Stimulated activated CD8-positive, alpha-beta memory T cell treated with anti-CD3 and anti-CD28 coated beads, Interleukin-15, amount 100 ng/mL, for 1 hour (primary cell): Measurements from ENCODE around the gene ERBIN.
"Not testable (repeated sequence)": the region's sequence is repeated elsewhere in the genome, so short reads cannot be mapped to it uniquely, and the experiment has no call there.

Experiments used
- DNase-seq: peaks from one replicate; pipeline ENCODE4 v3.0.0-alpha.2; 2020; ENCODE audit warnings: low read depth

The ERBIN gene

GRCh38 chr5:65957703-65958102, 31.3 kb downstream of the ERBIN start:
- not testable (repeated sequence) for DNase-seq

- DNase-seq: no peak
Observed at GRCh38 chr5:65961633-65962032, 35.3 kb downstream of the ERBIN start.

DNA sequence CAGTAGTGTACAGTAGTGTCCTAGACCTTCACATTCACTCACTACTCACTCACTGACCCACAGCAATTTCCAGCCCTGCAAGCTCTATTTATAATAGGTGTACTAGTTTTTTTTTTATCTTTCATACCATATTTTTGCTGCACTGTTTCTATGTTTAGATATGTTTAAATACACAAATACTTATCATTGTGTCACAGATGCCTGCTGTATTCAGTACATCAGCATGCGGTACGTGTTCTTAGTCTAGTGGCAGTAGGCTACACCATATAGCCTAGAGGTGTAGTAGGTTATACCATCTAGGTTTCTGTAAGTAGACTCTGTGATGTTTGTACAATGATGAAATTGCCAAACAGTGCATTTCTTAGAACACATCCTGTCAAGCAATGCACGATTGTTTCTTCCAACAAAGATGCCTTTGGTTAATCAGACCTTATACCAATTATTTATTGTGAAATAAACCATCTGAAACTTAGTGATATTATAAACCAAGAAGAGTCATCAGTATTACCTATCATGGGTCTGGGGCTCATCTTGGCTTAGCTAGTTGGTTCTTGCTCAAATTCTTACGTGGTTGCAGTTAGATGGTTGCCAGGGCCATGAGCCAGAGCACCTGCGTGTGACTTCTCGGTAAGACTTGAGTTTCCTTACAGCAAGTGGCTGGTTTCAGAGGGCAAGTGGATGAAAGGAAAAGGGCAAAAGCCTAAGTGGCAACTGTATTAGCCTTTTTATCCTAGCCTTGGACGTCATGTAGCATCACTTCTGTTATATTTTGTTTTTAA, 41.1 kb downstream of the ERBIN start:
- DNase-seq: no peak

- no peak for DNase-seq
Observed at GRCh38 chr5:65969539-65970393, 43.4 kb downstream of the ERBIN start.

DNA sequence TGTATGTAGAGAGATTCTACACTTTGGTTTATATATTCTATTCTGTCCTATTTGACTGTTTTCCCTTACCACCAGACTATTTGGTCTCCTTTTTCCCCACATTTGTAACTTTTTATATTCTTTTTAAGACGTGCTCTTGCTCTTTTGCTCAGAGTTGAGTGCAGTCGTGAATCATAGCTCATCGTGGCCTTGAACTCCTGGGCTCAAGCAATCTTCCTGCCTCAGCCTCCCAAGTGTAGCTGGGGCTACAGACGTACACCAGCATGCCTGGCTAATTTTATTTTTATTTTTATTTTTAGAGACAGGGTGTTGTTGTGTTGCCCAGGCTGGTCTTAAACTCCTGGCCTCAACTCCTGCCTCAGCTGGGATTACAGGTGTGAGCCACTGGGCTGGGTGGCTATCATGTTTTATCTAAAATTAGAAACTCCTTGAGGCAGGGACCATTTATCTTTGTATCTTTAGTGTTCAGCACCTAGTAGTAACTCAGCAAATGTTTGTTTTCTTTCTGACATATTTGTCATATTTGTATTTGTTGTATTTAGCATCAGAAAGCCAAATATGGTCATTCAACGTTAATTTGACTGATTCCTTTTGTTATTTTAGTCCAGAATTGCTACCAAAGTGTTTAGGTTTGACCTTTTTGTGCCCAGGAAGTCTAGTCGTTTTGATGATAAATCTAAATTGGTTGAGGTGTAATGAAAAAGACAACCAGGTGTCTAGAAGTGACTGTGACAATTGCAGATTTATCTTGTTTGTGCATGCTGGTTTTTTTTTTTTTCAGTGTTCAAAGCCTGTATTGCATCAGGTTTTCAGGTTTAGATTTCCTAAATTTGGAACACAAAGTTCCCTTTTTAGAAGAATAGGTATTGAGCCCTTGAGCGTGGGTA, 44.3 kb downstream of the ERBIN start:
- no peak for DNase-seq

- DNase-seq: no peak
Observed at GRCh38 chr5:65971643-65972042, 45.3 kb downstream of the ERBIN start.

DNA sequence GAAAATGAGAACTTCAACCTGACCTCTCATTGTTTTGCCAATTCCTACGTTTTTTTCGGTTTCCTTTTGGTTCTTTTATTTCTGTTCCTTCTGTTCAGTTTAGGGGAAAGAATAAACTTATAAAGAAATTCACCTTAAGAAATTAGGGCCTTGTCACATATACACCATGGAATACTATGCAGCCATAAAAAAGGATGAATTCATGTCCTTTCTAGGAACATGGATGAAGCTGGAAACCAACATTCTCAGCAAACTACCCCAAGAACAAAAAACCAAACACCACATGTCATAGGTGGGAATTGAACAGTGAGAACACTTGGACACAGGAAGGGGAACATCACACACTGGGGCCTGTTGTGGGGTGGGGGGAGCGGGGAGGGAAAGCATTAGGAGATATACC, 46.5 kb downstream of the ERBIN start:
- not testable (repeated sequence) for DNase-seq

- DNase-seq: no peak
Observed at GRCh38 chr5:65978251-65978650, 51.9 kb downstream of the ERBIN start.

GRCh38 chr5:65981548-65981947, 55.2 kb downstream of the ERBIN start:
- DNase-seq: no peak

DNA sequence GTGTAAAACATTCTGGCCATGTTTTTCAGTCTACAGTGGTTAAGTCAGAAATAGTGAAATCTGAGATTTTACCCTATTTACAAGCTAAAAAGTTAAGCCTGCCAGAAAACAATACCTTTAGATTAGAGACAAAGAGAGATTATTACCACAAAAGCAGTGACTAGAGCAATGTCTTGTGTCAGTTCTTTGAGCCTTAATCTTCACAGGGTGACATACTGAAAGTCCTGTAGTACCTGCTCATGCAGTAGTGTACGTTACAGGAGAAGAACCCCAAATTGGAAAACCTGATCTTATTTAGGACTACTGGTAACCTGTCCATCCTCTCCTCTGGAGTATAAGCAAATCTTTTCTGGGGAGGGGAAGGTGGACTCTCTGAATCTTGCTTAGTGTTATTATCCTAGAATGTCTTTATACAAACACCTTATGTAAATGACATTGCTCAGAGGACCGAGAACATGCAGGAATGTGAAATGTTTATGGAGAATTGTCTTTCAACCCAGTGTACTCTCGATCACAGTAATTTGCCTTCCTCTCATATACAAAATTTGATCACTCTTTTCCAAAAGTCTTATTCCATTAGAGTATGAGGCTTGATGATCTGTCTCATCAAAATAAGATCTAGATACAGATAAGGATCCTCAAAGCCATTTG, 55.7 kb downstream of the ERBIN start:
- DNase-seq: no peak

DNA sequence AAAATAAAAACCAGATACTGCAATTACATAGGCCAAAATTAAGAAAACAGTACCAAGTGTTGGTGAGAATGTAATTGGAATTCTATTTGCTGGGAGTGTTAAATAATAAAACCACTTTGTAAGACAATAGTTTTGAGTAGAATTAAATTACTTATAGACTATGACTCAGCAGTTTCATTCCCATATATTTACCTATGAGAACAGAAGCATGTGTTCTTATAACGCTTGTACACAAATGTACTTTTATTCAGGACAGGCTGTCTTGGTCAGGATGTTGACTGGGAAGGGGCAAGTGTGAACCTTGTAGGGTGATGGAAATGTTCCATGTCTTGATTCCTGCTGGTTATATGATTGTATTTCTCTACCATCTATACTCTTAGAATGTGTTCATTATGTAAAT, 56.3 kb downstream of the ERBIN start:
- no peak for DNase-seq

- DNase-seq: no peak
Observed at GRCh38 chr5:65984098-65984885, 57.9 kb downstream of the ERBIN start.

DNA sequence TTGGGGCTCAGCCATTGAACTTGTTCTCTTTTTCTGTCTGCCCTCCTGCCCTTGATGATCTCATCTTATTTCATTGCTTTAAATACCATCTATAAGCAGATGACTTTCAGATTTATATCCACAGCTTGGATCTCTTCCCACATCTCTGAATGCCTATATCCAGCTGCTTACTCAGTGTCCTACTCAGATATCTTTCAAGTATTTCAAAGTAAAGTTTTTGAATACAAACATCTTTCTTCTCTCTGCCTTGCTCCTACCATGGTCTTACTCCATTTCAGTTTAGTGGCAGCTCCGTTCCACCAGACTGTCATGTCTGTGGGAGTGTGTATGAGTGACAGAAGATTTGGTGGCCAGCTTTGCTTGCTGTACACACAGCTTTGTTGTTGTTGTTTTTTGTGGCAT, 59.7 kb downstream of the ERBIN start:
- no peak for DNase-seq

GRCh38 chr5:65986796-65987195, 60.4 kb downstream of the ERBIN start:
- no peak for DNase-seq

DNA sequence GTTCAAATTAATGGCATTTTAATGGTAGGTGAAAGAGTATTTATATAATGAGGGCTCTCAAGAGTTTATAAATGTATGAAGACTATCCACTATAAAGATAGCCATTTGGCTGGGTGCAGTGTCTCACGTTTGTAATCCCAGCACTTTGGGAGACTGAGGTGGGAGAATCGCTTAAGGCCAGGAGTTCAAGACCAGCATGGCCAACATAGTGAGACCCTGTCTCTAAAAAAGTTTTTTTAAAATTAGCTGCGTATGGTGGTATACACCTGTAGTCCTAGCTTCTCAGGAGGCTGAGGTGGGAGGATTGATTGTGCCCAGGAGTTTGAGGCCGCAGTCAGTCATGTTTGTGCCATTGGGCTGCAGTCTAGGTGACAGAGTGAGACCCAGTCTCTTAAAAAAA, 61.6 kb downstream of the ERBIN start:
- no peak for DNase-seq

GRCh38 chr5:65989158-65989557, 62.8 kb downstream of the ERBIN start:
- DNase-seq: no peak

DNA sequence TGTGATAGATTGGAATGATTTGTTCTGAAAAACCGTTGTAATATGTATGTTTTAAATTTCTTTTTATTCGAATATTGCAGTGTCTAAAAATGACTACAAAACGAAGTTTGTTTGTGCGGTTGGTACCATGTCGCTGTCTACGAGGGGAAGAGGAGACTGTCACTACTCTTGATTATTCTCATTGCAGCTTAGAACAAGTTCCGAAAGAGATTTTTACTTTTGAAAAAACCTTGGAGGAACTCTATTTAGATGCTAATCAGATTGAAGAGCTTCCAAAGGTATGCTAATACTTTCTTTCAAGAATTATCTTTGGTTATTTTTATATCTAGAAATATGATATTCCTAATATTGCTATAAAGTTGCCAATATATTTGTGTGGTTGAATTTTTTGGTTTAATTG, 66.3 kb downstream of the ERBIN start:
- DNase-seq: no peak

DNA sequence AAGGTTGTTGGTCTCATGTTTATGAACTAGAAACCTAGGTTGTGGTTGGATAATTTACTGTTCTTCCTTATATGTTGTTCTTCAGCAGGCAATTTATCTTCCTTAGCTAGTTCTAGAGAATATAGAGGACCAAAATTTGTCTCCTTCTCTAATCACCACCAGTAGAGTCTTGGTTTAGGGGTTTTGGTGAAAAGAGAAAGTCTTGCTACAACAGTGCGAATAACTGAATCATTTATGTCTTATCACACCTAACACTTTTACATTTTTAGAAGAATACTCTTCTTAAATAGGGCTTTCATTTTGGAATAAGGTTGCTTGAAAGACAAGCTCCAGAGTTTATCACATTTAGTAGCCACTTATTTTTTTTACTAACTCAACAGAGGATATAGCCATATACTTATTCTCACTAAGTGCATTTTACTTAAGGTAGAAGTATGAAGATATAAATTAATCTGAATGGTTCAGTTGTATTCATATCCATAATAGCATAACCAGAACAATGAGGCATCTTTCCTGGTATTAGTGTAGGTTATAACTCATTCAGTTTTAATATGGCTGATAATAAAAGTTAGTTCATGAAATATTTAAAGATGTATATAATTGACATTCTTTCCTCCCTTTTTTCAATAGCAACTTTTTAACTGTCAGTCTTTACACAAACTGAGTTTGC, 67.9 kb downstream of the ERBIN start:
- DNase-seq: no peak

DNA sequence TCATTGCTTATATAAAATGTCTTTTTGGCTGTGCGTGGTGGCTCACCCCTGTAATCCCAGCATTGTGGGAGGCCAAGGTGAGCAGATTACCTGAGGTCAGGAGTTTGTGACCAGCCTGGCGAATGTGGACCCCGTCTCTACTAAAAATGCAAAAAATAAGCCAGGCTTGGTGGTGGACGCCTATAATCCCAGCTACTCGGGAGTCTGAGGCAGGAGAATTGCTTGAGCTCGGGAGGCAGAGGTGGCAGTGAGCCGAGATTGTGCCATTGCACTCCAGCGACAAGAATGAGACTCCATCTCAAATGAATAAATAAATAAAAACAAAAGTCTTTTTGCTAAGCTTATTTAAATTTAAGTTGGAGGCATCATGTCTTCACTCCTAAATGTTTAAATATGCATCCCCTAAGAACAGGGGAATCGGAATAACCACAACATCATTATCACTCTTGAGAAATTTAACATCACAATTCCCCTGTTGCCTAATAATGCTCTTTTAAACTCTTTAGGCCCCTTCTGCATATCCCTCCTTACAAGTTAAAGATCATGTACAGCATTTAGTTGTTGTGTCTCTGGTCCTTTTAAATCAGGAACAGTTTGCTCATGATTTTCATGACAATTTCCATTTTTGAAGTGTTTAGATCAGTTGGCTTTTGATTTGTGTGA, 72.8 kb downstream of the ERBIN start:
- no peak for DNase-seq

GRCh38 chr5:66001952-66002351, 75.6 kb downstream of the ERBIN start:
- no peak for DNase-seq
